GM18951 (cell line): Measurements from ENCODE around the gene CYRIA.

Experiments used
- POLR2A ChIP-seq: IDR thresholded peaks from 4 replicates; pipeline ENCODE4 v1.6.1; 2011; ENCODE audit warnings: mild to moderate bottlenecking; ENCODE audit not compliant: insufficient read length, insufficient read depth; ENCODE audit errors: extremely low read depth
- in situ Hi-C: fragments of 300-500 bp; cut with MboI; formaldehyde crosslinking; loops from one replicate; pipeline ENCODE4 v1.12.0; 2022; ENCODE audit warnings: low sequenced_read_pairs, mixed read lengths, inconsistent platforms; ENCODE audit not compliant: unreplicated experiment

The CYRIA gene

GRCh38 chr2:16617282-16618266, 48.1 kb downstream of the CYRIA start:
- TF ChIP-seq POLR2A: no peak
- in situ Hi-C loops: no loop called here
